Fibroblast of skin of right biceps (primary cell): Measurements from ENCODE around the gene MPST.
A peak's percentile ranks its signal among the peaks of the same experiment; 100 is the strongest.
"Not testable (repeated sequence)": the region's sequence is repeated elsewhere in the genome, so short reads cannot be mapped to it uniquely, and the experiment has no call there.

Experiments used
- DNase-seq: peaks from one replicate; pipeline ENCODE4 v3.0.0-alpha.2; 2013

MPST gene

GRCh38 chr22:37019309-37020191 lies at the start of gene MPST, which contains the start of gene TST:
MPST (plus strand) TSS chr22:37019742; CDS start chr22:37019837, 95 bp downstream.
TST (minus strand) TSS chr22:37019447; CDS start chr22:37018732, 715 bp downstream.
- DNase-seq = peak; percentile 69

- no peak for DNase-seq
These were observed 48.0 kb upstream of the MPST start for GRCh38 chr22:36971341-36972125.

- no peak for DNase-seq
These were observed 42.9 kb upstream of the MPST start for GRCh38 chr22:36976606-36977005.

GRCh38 chr22:36977401-36977861 lies 42.1 kb upstream of the MPST start:
- peak; percentile 50 for DNase-seq

GRCh38 chr22:36977947-36978660 lies 41.4 kb upstream of the MPST start:
- peak; percentile 82 for DNase-seq

GRCh38 chr22:36979016-36979910 lies 40.3 kb upstream of the MPST start:
- no peak for DNase-seq

- DNase-seq = no peak
These were observed 38.2 kb upstream of the MPST start for GRCh38 chr22:36981247-36981775.

GRCh38 chr22:36982136-36982535 lies 37.4 kb upstream of the MPST start:
- no peak for DNase-seq

GRCh38 chr22:36985211-36985889 lies 34.2 kb upstream of the MPST start:
- no peak for DNase-seq

- DNase-seq = no peak
These were observed 33.2 kb upstream of the MPST start for GRCh38 chr22:36986242-36986821.

- no peak for DNase-seq
These were observed 31.3 kb upstream of the MPST start for GRCh38 chr22:36988075-36988832.

- DNase-seq = not testable (repeated sequence)
These were observed 30.5 kb upstream of the MPST start for GRCh38 chr22:36989012-36989411.

- DNase-seq = no peak
These were observed 29.1 kb upstream of the MPST start for GRCh38 chr22:36990457-36990856.

GRCh38 chr22:36991206-36991605 lies 28.3 kb upstream of the MPST start:
- DNase-seq = no peak

GRCh38 chr22:36997746-36998145 lies 21.8 kb upstream of the MPST start:
- DNase-seq = no peak

- peak; percentile 26 for DNase-seq
These were observed 20.8 kb upstream of the MPST start for GRCh38 chr22:36998620-36999351.

GRCh38 chr22:36999463-36999862 lies 20.1 kb upstream of the MPST start:
- DNase-seq = peak; percentile 15

GRCh38 chr22:37000676-37001534 lies 18.6 kb upstream of the MPST start:
- no peak for DNase-seq
